GM12875 (cell line): ENCODE measurements around the gene KLK8.
"Not testable (repeated sequence)": the region's sequence is repeated elsewhere in the genome, so short reads cannot be mapped to it uniquely, and the experiment has no call there.

Experiments used
- H3K4me3 ChIP-seq: one replicate; pipeline ENCODE4 v1.5.1; 2011; ENCODE audit warnings: low read depth, low read length, control low read depth
- TF ChIP-seq, protein P1 (sequence below): IDR thresholded peaks from 2 replicates; pipeline ENCODE4 v1.5.1; 2011; ENCODE audit warnings: low read depth, mild to moderate bottlenecking, control low read depth, inconsistent platforms, low read length, moderate library complexity, borderline replicate concordance; ENCODE audit not compliant: insufficient read depth

The KLK8 gene

DNA sequence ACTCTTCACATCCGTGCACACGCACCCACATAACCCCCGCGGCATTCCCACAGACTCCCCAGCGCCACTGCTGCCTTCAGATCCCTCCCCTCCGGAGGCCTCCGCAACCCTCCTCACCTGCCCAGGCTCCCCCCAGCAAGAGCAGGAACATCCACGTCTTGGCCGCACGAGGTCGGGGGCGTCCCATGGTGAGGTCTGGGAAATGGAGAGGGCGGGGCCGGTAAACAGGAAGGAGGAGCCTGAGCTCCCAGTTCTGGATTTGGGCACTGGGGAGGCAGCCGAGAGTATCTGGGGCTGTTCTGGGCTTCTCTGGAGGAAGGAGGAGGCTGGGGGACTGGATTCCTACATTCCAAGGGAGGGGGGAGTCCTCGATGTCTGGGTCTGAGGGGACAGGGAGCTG is 423 bp downstream of the KLK8 start:
- TF ChIP-seq, protein P1, sequence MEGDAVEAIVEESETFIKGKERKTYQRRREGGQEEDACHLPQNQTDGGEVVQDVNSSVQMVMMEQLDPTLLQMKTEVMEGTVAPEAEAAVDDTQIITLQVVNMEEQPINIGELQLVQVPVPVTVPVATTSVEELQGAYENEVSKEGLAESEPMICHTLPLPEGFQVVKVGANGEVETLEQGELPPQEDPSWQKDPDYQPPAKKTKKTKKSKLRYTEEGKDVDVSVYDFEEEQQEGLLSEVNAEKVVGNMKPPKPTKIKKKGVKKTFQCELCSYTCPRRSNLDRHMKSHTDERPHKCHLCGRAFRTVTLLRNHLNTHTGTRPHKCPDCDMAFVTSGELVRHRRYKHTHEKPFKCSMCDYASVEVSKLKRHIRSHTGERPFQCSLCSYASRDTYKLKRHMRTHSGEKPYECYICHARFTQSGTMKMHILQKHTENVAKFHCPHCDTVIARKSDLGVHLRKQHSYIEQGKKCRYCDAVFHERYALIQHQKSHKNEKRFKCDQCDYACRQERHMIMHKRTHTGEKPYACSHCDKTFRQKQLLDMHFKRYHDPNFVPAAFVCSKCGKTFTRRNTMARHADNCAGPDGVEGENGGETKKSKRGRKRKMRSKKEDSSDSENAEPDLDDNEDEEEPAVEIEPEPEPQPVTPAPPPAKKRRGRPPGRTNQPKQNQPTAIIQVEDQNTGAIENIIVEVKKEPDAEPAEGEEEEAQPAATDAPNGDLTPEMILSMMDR: no peak
- H3K4me3 ChIP-seq: no peak overlapping the region

DNA sequence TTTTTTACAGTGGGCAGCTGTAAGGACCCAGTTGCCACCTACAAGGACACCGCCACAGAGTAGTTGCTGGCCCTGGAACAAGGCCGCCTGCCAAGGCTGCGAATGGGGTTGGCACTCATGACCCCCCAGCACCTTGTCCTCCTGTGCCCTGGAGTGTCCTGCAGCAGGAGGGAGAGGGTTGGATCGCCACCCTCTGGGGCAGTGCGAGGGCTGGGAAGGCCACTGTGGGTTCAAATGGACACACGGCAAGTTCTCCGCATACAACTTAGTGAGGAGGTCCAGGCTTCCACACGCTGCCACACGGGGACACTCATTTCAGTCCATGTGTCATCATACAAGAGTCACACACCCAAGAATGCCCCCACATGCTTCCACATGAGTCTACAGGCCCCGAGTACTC is 978 bp downstream of the KLK8 start:
- H3K4me3 ChIP-seq: no peak overlapping the region
- TF ChIP-seq, protein P1: no peak

GRCh38 chr19:50998686-50999085 is 2.7 kb downstream of the KLK8 start:
- no peak overlapping the region for H3K4me3 ChIP-seq
- TF ChIP-seq, protein P1: no peak

- TF ChIP-seq, protein P1: no peak
Measured at GRCh38 chr19:50998061-50998460, 3.3 kb downstream of the KLK8 start.

DNA sequence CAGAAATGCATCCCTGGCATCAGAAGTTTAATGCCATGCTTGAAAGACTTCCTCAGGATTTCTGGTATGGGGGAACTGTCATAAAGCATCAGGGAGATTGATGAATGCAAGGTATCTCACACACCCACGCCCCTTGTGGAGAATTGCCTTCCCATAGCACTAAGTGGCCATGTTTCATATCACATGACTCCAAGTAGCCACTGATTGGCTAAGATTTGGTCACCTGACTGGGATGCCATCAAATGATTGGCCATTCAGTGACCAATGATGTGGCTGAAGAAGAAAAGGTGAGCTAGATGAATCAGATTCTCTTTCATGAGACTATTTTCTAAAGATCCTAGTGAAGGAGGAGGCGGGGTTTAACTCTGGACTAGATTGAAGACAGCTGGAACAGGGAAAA is 7.3 kb downstream of the KLK8 start:
- TF ChIP-seq, protein P1: no peak
- H3K4me3 ChIP-seq: no peak overlapping the region

More at GRCh38 chr19:50998061-50998460, 3.3 kb downstream of the KLK8 start:
- no peak overlapping the region for H3K4me3 ChIP-seq

GRCh38 chr19:50992666-50993035 is 8.8 kb downstream of the KLK8 start:
- H3K4me3 ChIP-seq: no peak overlapping the region
- TF ChIP-seq, protein P1: no peak

GRCh38 chr19:50984416-50984815 is 17.0 kb downstream of the KLK8 start:
- H3K4me3 ChIP-seq: not testable (repeated sequence)
